Effector CD8-positive, alpha-beta T cell (primary cell): Measurements from ENCODE around the gene HSDL1.

Experiments
- DNase-seq: peaks from one replicate; lab custom pipeline; 2025; lab: John Stamatoyannopoulos, UW

Gene HSDL1

GRCh38 chr16:84081446-84081989 lies 63.5 kb downstream of the HSDL1 start:
- no peak for DNase-seq

- DNase-seq: no peak
Observed at GRCh38 chr16:84080813-84081212, 64.2 kb downstream of the HSDL1 start.

- no peak for DNase-seq
Observed at GRCh38 chr16:84080378-84080777, 64.6 kb downstream of the HSDL1 start.

- DNase-seq: no peak
Observed at GRCh38 chr16:84079664-84080063, 65.3 kb downstream of the HSDL1 start.

DNA sequence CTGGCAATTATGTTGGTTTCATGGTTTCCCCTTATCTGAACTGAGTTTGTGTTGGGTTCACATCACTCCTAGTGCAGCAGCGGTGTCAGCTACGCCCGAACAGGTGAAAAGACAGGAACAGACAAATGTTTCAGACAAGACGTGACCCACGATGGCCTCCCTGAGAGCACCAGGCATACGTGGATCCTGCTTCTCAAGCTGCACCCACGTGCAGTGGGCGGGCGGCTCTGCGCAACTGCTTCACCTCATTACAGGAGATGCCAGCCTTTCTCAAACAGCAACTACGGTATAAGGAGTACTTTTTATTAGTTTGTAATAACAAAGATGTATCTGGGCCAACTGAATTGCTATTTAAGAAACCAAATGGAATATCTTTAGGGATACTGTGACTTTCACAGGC lies 69.6 kb downstream of the HSDL1 start:
- no peak for DNase-seq

DNA sequence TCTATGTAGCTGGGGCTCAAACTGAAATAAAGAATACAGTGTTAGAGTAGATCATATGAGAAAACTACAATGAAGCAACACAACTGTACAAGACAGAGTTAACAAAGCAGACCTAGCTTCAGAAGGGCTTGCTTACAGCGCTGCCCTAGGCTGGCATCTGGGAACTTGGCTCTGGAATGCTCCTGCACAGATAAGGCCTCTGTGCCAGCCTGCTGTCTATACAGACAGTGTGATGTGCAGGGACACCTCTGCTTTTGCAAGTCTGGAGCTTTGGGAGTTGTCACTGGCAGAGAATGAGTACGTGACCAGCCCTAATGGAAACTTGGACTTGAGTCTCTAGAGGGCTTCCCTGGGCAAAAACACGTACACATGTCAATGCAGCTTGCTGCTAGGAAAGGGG lies 70.3 kb downstream of the HSDL1 start:
- no peak for DNase-seq
